Measurements from ENCODE around the gene POU5F2. TPM values are rescaled to one million over a fixed set of nuclear protein-coding genes. Genes with fewer than 3 reads are reported as not detected.

Gene POU5F2
- total and polyA plus RNA-seq, 2 of the 8 experiments (the other 6 are each of a cell fraction or from before 2014, with no cell fraction given), result 0.06 to 0.08 TPM

- H3K4ac ChIP-seq (replicated peaks; ENCODE audit: insufficient read length, low read depth, low read length), result no peak overlapping the region
- no peak overlapping the region for H2BK120ac ChIP-seq (replicated peaks; ENCODE audit: low read depth, low read length)
- H4K91ac ChIP-seq (replicated peaks; ENCODE audit: insufficient read length, low read length), result no peak overlapping the region
- FAIRE-seq (no peak), DNase-seq (ENCODE audit: low read depth in 1 of 2, low spot score in 2 of 2) (no peak)
- no peak overlapping the region for H3K9ac ChIP-seq (replicated peaks in 1 of 4; ENCODE audit: extremely low read depth in 1 of 4, low read depth in 3 of 4, low read length in 3 of 4)
- H3K4me2 ChIP-seq (ENCODE audit: insufficient read depth in 1 of 2, low read depth in 2 of 2, low read length in 2 of 2), result no peak overlapping the region
- no peak overlapping the region for H2BK20ac ChIP-seq (ENCODE audit: low read length)
- no peak overlapping the region for H2BK12ac ChIP-seq (ENCODE audit: low read depth, low read length)
- no peaks in the 10 kb centered on the region for H4K20me1 ChIP-seq (replicated peaks in 1 of 2; ENCODE audit: control insufficient read depth in 1 of 2, insufficient read depth in 2 of 2, low read length in 2 of 2)
- H3K4me1 ChIP-seq (replicated peaks in 1 of 4; ENCODE audit: control insufficient read depth in 3 of 4, insufficient read depth in 4 of 4, low read length in 3 of 4), result no peaks in the 10 kb centered on the region
- H2BK15ac ChIP-seq (ENCODE audit: low read length), result no peak overlapping the region
- ChIA-PET POLR2A (ENCODE audit: partially characterized antibody) (no interaction called here), CTCF (ENCODE audit: partially characterized antibody) (no interaction called here)
- H3K23ac ChIP-seq (ENCODE audit: insufficient read length), result no peak overlapping the region
- no peak overlapping the region for H3K18ac ChIP-seq (ENCODE audit: extremely low read depth, low read length)
- no peak overlapping the region for H3K56ac ChIP-seq (replicated peaks; ENCODE audit: insufficient read length, low read depth, low read length)
- H3K23me2 ChIP-seq (ENCODE audit: low read depth, low read length), result no peaks in the 10 kb centered on the region
- H3K14ac ChIP-seq (ENCODE audit: insufficient read length), result no peak overlapping the region
- H3K4me3 ChIP-seq (ENCODE audit: extremely low read depth in 1 of 4, insufficient read depth in 2 of 4, low read depth in 3 of 4, low read length in 4 of 4), result no peak overlapping the region
- no peak overlapping the region for H2AFZ ChIP-seq (ENCODE audit: low read length)
- no peak overlapping the region for H3K27ac ChIP-seq (ENCODE audit: low read depth, low read length)
- no peak overlapping the region for H4K8ac ChIP-seq (ENCODE audit: extremely low read depth, insufficient read depth, low read length)
- no peaks in the 10 kb centered on the region for H3K79me1 ChIP-seq (ENCODE audit: low read depth, low read length)
- no peaks in the 10 kb centered on the region for H3K36me3 ChIP-seq (ENCODE audit: control insufficient read depth in 2 of 4, insufficient read depth in 4 of 4, low read length in 3 of 4)
- no peak overlapping the region for H2AK5ac ChIP-seq (ENCODE audit: low read depth, low read length)
- H4K5ac ChIP-seq (ENCODE audit: insufficient read length, low read depth, low read length), result no peak overlapping the region
- H3K27me3 ChIP-seq (replicated peaks in 1 of 4; ENCODE audit: control insufficient read depth in 3 of 4, extremely low read depth in 1 of 4, insufficient read depth in 3 of 4, low read length in 3 of 4), result no peaks in the 10 kb centered on the region
- no peak overlapping the region for H2BK5ac ChIP-seq (ENCODE audit: low read depth, low read length)
- no peaks in the 10 kb centered on the region for H3K9me3 ChIP-seq (ENCODE audit: insufficient read depth in 2 of 2, low read depth in 1 of 2, low read length in 1 of 2)
- H3K79me2 ChIP-seq (ENCODE audit: control insufficient read depth in 1 of 2, insufficient read depth in 2 of 2, low read length in 2 of 2), result no peaks in the 10 kb centered on the region
- TF ChIP-seq ATF2 (IDR thresholded peaks at IDR 0.05; ENCODE audit: low read length) (no peak), SAP30 (IDR thresholded peaks at IDR 0.05; ENCODE audit: insufficient read depth, insufficient replicate concordance, low read length) (no peak), SP1 (IDR thresholded peaks at IDR 0.05; ENCODE audit: low read depth, low read length) (no peak), TCF12 (IDR thresholded peaks at IDR 0.05; ENCODE audit: low read depth, low read length) (no peak), RBBP5 (IDR thresholded peaks at IDR 0.05; ENCODE audit: borderline replicate concordance, low read depth, low read length) (no peak), CBX8 (IDR thresholded peaks at IDR 0.05; ENCODE audit: borderline replicate concordance, low read depth, low read length) (no peak), CHD2 (IDR thresholded peaks at IDR 0.05; ENCODE audit: low read length) (no peak), RFX5 (IDR thresholded peaks at IDR 0.05; ENCODE audit: borderline replicate concordance, low read depth, low read length) (no peak), POLR2AphosphoS5 (IDR thresholded peaks at IDR 0.05; ENCODE audit: low read depth, low read length) (no peak), RXRA (IDR thresholded peaks at IDR 0.05; ENCODE audit: insufficient read depth, low read depth, low read length) (no peak), JUND (IDR thresholded peaks at IDR 0.05; ENCODE audit: low read length) (no peak), ASH2L (IDR thresholded peaks at IDR 0.05; ENCODE audit: low read length) (no peak), SIX5 (IDR thresholded peaks at IDR 0.05; ENCODE audit: low read depth, low read length) (no peak), ZNF274 (IDR thresholded peaks at IDR 0.05; ENCODE audit: borderline replicate concordance, extremely low read depth, low read length) (no peak), ATF3 (IDR thresholded peaks at IDR 0.05; ENCODE audit: insufficient read depth, low read depth, low read length) (no peak)
Measured at GRCh38 chr5:93716453-93716852, 24.9 kb downstream of the POU5F2 start.
